Measurements from ENCODE around the gene SUSD2. TPM values are rescaled to one million over a fixed set of nuclear protein-coding genes. Genes with fewer than 3 reads are reported as not detected.
"Not testable (repeated sequence)": the region's sequence is repeated elsewhere in the genome, so short reads cannot be mapped to it uniquely, and the experiment has no call there.

The SUSD2 gene
- total and polyA plus RNA-seq, 2 of the 8 experiments (the other 6 are each of a cell fraction or from before 2014, with no cell fraction given) = 2.0 to 4.8 TPM

GRCh38 chr22:24206460-24207263, 25.4 kb downstream of the SUSD2 start:
- DNase-seq (ENCODE audit: low read depth in 1 of 2, low spot score in 2 of 2); H2BK5ac ChIP-seq (ENCODE audit: low read depth, low read length); H2BK20ac ChIP-seq (ENCODE audit: low read length); H3K36me3 ChIP-seq (ENCODE audit: control insufficient read depth in 2 of 4, insufficient read depth in 4 of 4, low read length in 3 of 4); H2BK120ac ChIP-seq (replicated peaks; ENCODE audit: low read depth, low read length); H3K4me3 ChIP-seq (ENCODE audit: extremely low read depth in 1 of 4, insufficient read depth in 2 of 4, low read depth in 3 of 4, low read length in 4 of 4); H2AK5ac ChIP-seq (ENCODE audit: low read depth, low read length); H3K14ac ChIP-seq (ENCODE audit: insufficient read length); H3K4me2 ChIP-seq (ENCODE audit: insufficient read depth in 1 of 2, low read depth in 2 of 2, low read length in 2 of 2); H3K27ac ChIP-seq (ENCODE audit: low read depth, low read length); H3K9me3 ChIP-seq (ENCODE audit: insufficient read depth in 2 of 2, low read depth in 1 of 2, low read length in 1 of 2); H4K5ac ChIP-seq (ENCODE audit: insufficient read length, low read depth, low read length); H3K23me2 ChIP-seq (ENCODE audit: low read depth, low read length); H2AFZ ChIP-seq (ENCODE audit: low read length); POLR2A ChIA-PET (ENCODE audit: partially characterized antibody); H2BK12ac ChIP-seq (ENCODE audit: low read depth, low read length); H2BK15ac ChIP-seq (ENCODE audit: low read length); H3K18ac ChIP-seq (ENCODE audit: extremely low read depth, low read length); H3K23ac ChIP-seq (ENCODE audit: insufficient read length); FAIRE-seq; H4K91ac ChIP-seq (replicated peaks; ENCODE audit: insufficient read length, low read length); H3K27me3 ChIP-seq (replicated peaks in 1 of 4; ENCODE audit: control insufficient read depth in 3 of 4, extremely low read depth in 1 of 4, insufficient read depth in 3 of 4, low read length in 3 of 4); H3K4ac ChIP-seq (replicated peaks; ENCODE audit: insufficient read length, low read depth, low read length); H3K9ac ChIP-seq (replicated peaks in 1 of 4; ENCODE audit: extremely low read depth in 1 of 4, low read depth in 3 of 4, low read length in 3 of 4); H4K20me1 ChIP-seq (replicated peaks in 1 of 2; ENCODE audit: control insufficient read depth in 1 of 2, insufficient read depth in 2 of 2, low read length in 2 of 2); H3K4me1 ChIP-seq (replicated peaks in 1 of 4; ENCODE audit: control insufficient read depth in 3 of 4, insufficient read depth in 4 of 4, low read length in 3 of 4); H4K8ac ChIP-seq (ENCODE audit: extremely low read depth, insufficient read depth, low read length); H3K79me1 ChIP-seq (ENCODE audit: low read depth, low read length); H3K79me2 ChIP-seq (ENCODE audit: control insufficient read depth in 1 of 2, insufficient read depth in 2 of 2, low read length in 2 of 2): not testable (repeated sequence)
- CTCF ChIA-PET (ENCODE audit: partially characterized antibody) = interaction anchor here (1.0 to 3.2 kb wide), 4 partner anchors 16 to 28 kb away, joined by 3 to 17 read pairs (median 6); no protein-coding TSS in a partner anchor
- WGBS, 2 experiments (ENCODE audit: extremely low coverage in 1 of 2, insufficient coverage in 1 of 2, insufficient read length in 1 of 2, insufficient replicate concordance in 2 of 2, low coverage in 1 of 2, low lambda C conversion rate in 2 of 2, missing lambda C conversion rate in 1 of 2) = 91% methylated on average over 15 of the region's 15 CpGs; no CpG with 5 or more reads in 1 of the 2 experiments
- H3K56ac ChIP-seq (replicated peaks; ENCODE audit: insufficient read length, low read depth, low read length) = peak overlapping the region; percentile 69
